A549 treated with dexamethasone at 1 μM for 4 hours (cell line): Measurements from ENCODE around the gene SPRING1. TPM values are rescaled to one million over a fixed set of nuclear protein-coding genes. Genes with fewer than 3 reads are reported as not detected.

ENCODE experiments used
- total RNA-seq: library from RNA; stranded (reverse); fragments of 200-300 nt; extraction: Qiagen RNA extraction; gene quantifications from 5 replicates; pipeline ENCODE4 v1.2.3, GENCODE V29; 2022

The SPRING1 gene, protein sequence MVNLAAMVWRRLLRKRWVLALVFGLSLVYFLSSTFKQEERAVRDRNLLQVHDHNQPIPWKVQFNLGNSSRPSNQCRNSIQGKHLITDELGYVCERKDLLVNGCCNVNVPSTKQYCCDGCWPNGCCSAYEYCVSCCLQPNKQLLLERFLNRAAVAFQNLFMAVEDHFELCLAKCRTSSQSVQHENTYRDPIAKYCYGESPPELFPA
- 17.0 to 29.8 TPM (median 23.7 TPM) in 5 replicates for total RNA-seq

DNA sequence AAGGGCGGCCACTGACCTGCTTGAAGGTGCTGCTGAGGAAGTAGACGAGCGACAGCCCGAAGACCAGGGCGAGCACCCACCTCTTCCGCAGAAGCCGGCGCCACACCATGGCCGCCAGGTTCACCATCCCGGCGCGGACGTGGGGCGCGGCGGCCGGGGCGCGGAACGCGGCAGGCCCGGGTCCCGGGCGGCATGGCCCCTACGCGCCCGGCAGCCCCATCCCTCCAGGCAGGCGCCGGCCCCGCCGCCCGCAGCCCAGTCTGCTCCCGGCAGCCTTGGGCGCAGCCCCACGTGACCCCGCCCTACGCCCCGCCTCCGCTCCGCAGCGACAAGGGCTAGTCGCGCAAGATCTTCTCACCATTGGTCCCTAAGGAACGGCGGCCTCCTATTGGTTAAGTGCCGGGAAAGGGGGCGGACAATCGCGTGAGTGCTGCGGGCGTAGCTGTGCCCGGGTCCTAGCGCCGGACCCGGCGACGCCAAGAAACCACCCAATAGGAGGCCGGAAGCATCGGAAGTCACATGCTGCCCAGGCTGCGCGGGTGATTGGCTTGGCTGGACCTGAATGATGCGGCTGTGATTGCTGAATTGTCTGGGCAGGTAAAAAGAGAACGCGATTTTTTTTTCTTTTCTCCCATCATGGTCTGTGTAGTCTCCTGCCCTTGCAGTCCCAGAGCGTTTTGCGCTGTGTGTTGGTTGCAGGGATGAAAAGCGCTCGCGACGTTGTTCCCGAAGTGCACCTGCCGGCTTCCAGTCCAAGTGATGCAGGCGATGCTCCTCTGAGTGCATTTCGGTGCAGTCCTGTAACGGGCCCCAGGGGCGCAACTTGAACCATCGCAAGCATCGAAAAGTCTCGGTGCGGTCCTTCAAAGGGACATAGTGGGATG lies at the start of gene SPRING1, which contains the start of gene RNFT2:
Gene SPRING1 (minus strand): TSS at position 296 of the 884 bp plus-strand sequence. CDS start 169 bp downstream, at position 127.
Gene RNFT2 (plus strand): TSS at position 542 of the 884 bp plus-strand sequence. CDS start 2,183 bp downstream, outside the sequence.

Other genes starting within 250 kb of the SPRING1 start
- gene MAP1LC3B2, start 178.7 kb downstream of the SPRING1 start, total RNA-seq = 0.81 to 1.3 TPM (median 1.1 TPM) in 5 replicates
- 2.7 to 3.3 TPM (median 2.8 TPM) in 5 replicates for gene RNFT2, start 246 bp upstream of the SPRING1 start, total RNA-seq
- 1.3 to 2.1 TPM (median 1.6 TPM) in 5 replicates for gene HRK, start 143.4 kb upstream of the SPRING1 start, total RNA-seq
- gene FBXW8, start 172.9 kb upstream of the SPRING1 start, total RNA-seq = 4.8 to 8.1 TPM (median 7.0 TPM) in 5 replicates